HG02759 (cell line): ENCODE results near the gene TMEM61.
"Not testable (repeated sequence)": the region's sequence is repeated elsewhere in the genome, so short reads cannot be mapped to it uniquely, and the experiment has no call there.

ENCODE experiments used
- ATAC-seq: cut with Tn5 transposase; IDR thresholded peaks from one replicate; pipeline ENCODE4 v1.9.1; 2021; ENCODE audit warnings: mild to moderate bottlenecking, moderate library complexity; ENCODE audit not compliant: unreplicated experiment

The TMEM61 gene

GRCh38 chr1:54959241-54959640 lies 21.2 kb upstream of the TMEM61 start:
- ATAC-seq, result no peak

DNA sequence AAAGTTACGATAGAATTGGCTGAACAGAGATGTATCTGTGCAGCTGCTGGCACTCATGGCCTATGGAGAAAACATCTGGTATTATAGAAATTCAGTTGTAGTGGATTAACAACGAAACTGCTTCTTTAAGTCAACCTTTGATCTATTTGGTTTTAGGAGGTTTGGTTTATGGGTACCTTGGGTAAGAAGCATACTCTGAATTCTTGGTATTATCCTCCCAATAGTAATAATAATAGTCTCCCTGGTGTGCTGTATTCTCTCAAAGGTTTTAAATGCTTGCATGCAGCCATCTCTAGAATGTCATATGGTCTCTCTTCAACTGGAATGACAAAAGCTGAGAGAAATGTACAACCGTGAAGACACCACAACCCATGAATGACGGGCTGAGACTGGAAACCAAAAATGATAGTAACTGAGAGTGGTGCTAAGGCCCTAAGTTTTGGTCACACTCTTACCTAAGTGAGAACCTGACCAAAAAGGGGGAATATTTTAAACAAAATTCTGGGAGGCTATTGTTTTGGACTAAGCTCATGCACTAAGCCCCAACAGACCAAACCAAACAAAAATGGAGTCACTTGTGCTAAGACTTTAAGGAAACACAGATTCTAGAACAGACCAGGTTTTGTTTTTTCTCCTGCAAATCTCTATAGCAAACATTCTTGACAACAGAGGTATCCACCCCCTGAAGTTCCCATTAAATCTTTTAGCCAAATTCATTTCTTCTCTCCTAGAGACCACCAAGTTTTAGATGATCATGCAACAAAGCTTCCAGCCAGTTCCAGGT lies 17.6 kb upstream of the TMEM61 start:
- ATAC-seq, result no peak

DNA sequence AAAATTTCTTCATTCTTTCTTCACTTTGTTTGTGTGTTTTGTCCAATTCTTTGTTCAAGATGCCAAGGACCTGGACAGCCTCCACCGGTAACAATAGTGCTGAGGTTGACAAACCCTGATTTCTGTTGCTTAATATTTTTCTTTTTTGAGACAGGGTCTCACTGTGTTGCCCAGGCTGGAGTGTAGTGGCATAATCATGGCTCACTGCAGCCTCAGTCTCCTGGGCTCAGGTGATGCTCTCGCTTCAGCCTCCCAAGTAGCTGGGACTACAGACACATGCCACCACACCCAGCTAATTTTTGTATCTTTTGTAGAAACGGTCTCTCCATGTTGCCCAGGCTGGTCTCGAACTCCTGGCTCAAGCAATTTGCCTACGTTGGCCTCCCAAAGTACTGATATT lies 16.6 kb upstream of the TMEM61 start:
- not testable (repeated sequence) for ATAC-seq

DNA sequence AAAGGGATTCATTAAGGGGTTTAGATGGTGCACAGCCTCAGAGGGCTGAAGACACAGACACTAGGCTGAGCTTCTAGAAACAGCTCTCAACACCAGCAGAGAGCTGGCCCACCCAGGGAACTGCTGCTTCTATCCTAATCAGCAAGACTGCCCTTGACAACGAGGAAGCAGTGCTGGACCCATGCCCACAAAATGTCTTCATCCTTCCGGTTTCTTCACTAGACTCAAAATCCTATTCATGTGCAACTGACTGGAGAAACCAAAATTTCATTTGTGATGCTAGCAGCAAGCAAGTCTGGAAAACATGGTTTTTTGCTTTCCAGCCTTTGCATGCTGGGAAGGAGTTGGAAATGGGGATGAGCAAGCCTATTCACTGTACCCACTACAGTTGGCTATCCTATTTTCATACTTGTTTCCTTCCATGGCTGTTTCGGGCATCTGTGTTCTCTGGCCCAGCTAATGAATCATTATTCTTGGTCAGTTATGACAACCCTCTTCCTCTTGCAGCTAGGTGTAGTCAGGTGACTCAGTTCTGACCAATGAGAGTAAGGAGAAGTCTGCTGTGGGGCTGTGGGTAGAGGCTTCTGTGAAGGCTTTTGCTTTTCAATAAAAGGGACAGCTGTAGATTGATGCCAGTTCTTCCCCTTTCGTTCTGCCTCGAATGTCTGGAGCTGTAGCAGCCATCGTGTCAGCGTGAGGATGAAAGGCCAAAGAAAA lies 14.6 kb upstream of the TMEM61 start:
- peak; percentile 93 for ATAC-seq

- no peak for ATAC-seq
Measured at GRCh38 chr1:54967372-54967771, 13.1 kb upstream of the TMEM61 start.

DNA sequence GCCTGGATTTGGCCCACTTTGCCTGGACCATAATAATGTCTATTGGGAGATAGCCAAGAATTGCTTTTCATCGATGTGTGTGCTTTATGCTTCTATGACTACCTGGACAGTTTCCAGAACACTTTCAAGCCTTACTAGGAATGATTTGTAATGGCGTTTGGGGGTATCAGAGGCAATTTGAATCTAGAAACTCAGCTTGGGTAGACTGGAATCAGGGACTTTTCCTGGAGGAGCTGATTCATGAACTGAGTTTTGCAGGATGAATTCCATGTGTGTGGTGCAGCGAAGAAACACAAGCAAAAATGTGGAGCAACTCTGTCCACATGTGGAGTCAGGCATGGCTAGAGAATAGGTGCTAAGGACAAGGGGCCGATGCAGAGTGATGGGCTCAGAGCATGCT lies 11.9 kb upstream of the TMEM61 start:
- ATAC-seq, result no peak

- ATAC-seq, result no peak
Measured at GRCh38 chr1:54969879-54970278, 10.5 kb upstream of the TMEM61 start.

DNA sequence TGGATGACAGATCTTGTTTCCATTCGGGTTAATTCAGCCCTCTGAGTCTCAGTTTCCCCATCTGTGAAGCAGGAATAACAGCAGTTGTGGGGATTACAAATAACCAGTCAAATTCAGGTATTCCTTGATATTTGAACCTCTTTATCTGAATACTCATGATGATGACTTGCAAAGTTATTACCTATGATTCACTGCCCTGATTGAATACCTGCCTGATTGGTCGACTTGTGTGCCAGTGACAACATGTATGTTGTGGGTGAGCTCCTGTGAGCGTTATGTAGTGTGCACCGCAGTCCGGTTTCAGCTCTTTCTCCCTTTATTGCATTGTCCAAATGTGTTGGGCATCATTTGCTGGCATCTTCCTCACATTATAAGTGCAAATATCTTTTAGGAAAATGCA lies 9.5 kb upstream of the TMEM61 start:
- no peak for ATAC-seq

- ATAC-seq, result peak; percentile 91
Measured at GRCh38 chr1:54971317-54971791, 9.1 kb upstream of the TMEM61 start.

- no peak for ATAC-seq
Measured at GRCh38 chr1:54972436-54972835, 8.0 kb upstream of the TMEM61 start.

- ATAC-seq, result no peak
Measured at GRCh38 chr1:54973205-54973921, 7.1 kb upstream of the TMEM61 start.

GRCh38 chr1:54975356-54976108 lies 4.9 kb upstream of the TMEM61 start:
- no peak for ATAC-seq

DNA sequence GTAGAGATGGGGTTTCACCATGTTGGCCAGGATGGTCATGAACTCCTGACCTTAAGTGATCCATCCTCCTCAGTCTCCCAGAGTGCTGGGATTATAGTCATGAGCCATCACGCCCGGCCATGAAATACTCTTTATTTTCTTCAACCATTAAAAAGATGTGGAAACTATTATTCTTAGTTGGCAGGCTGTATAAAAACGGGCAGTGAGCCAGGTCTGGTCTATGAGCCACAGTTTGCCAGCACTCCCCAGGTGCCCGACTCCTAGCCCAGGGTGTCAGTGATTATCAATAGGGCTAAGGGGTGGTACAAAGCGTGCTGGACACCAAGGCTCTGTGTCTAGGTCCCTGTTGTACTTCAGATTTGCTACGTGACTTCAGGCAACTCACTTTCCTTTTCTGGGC lies 3.7 kb upstream of the TMEM61 start:
- no peak for ATAC-seq

- ATAC-seq, result no peak
Measured at GRCh38 chr1:54977533-54978297, 2.7 kb upstream of the TMEM61 start.

GRCh38 chr1:54978528-54979326 lies 1.7 kb upstream of the TMEM61 start:
- no peak for ATAC-seq

- ATAC-seq, result no peak
Measured at GRCh38 chr1:54979327-54979891, 1.0 kb upstream of the TMEM61 start.

- no peak for ATAC-seq
Measured at GRCh38 chr1:54980046-54980527, 341 bp upstream of the TMEM61 start.

GRCh38 chr1:54981466-54981865 lies 1.0 kb downstream of the TMEM61 start:
- ATAC-seq, result no peak

GRCh38 chr1:54982739-54983138 lies 2.3 kb downstream of the TMEM61 start:
- no peak for ATAC-seq
